Mesenchymal stem cell (in vitro differentiated cells and primary cell): ENCODE data around the gene SFXN4.

Source experiments
- DNase-seq: peaks from one replicate; pipeline ENCODE4 v3.0.0-alpha.2; 2013
- H2AFZ ChIP-seq: one replicate; pipeline ENCODE4 v1.6.1; 2013; ENCODE audit warnings: low read depth, mild to moderate bottlenecking, control low read depth, inconsistent platforms, low read length, moderate library complexity
- H2AK5ac ChIP-seq: 2 replicates; pipeline ENCODE4 v1.6.1; 2013; ENCODE audit warnings: low read length, moderate library complexity, mild to moderate bottlenecking, inconsistent platforms; ENCODE audit not compliant: severe bottlenecking
- H2BK120ac ChIP-seq: one replicate; pipeline ENCODE4 v1.6.1; 2013; ENCODE audit warnings: low read depth, mild to moderate bottlenecking, inconsistent platforms, low read length, moderate library complexity
- H2BK12ac ChIP-seq, 2 experiments: one replicate each; pipeline ENCODE4 v1.6.1; 2013; ENCODE audit warnings: inconsistent platforms in 2 of 2, low read length in 2 of 2, mild to moderate bottlenecking in 2 of 2, moderate library complexity in 2 of 2, control low read depth in 1 of 2
- H2BK15ac ChIP-seq: one replicate; pipeline ENCODE4 v1.6.1; 2013; ENCODE audit warnings: mild to moderate bottlenecking, low read depth, inconsistent platforms; ENCODE audit not compliant: poor library complexity, severe bottlenecking
- H2BK5ac ChIP-seq: 2 replicates; pipeline ENCODE4 v1.6.1; 2013; ENCODE audit warnings: low read depth, mild to moderate bottlenecking, low read length, control low read depth, inconsistent platforms; ENCODE audit not compliant: poor library complexity, severe bottlenecking
- H3K14ac ChIP-seq, 2 experiments: one replicate each; pipeline ENCODE4 v1.6.1; 2013; ENCODE audit warnings: inconsistent platforms in 2 of 2, low read length in 2 of 2, control low read depth in 1 of 2, mild to moderate bottlenecking in 1 of 2, moderate library complexity in 1 of 2
- H3K18ac ChIP-seq, 2 experiments: one replicate each; pipeline ENCODE4 v1.6.1; 2013; ENCODE audit warnings: inconsistent platforms in 2 of 2, low read length in 2 of 2, control low read depth in 1 of 2, low read depth in 1 of 2, mild to moderate bottlenecking in 1 of 2
- H3K23ac ChIP-seq, 2 experiments: one replicate each; pipeline ENCODE4 v1.6.1; 2013; ENCODE audit warnings: inconsistent platforms in 2 of 2, low read length in 2 of 2, mild to moderate bottlenecking in 2 of 2, moderate library complexity in 2 of 2, control low read depth in 1 of 2
- H3K27ac ChIP-seq: 2 replicates; pipeline ENCODE4 v1.5.1; 2013; ENCODE audit warnings: mild to moderate bottlenecking, moderate library complexity, low read length, control low read depth, inconsistent platforms; ENCODE audit not compliant: poor library complexity, severe bottlenecking
- H3K27me3 ChIP-seq, 2 experiments: 2 replicates each; pipeline versions ENCODE4 v1.6.1 to v1.7.0; 2013; ENCODE audit warnings: low read length in 2 of 2, mild to moderate bottlenecking in 2 of 2, moderate library complexity in 2 of 2, control low read depth in 1 of 2, inconsistent platforms in 1 of 2; ENCODE audit not compliant: control insufficient read depth in 1 of 2, insufficient read depth in 1 of 2
- H3K36me3 ChIP-seq, 2 experiments: 2 replicates each; pipeline versions ENCODE4 v1.6.1 to v1.7.0; 2013; ENCODE audit warnings: low read length in 2 of 2, control low read depth in 1 of 2, inconsistent platforms in 1 of 2, low read depth in 1 of 2, mild to moderate bottlenecking in 1 of 2; ENCODE audit not compliant: insufficient read depth in 2 of 2, control insufficient read depth in 1 of 2
- H3K4ac ChIP-seq, 2 experiments: one replicate each; pipeline ENCODE4 v1.6.1; 2013; ENCODE audit warnings: inconsistent platforms in 2 of 2, low read length in 2 of 2, mild to moderate bottlenecking in 2 of 2, moderate library complexity in 2 of 2, control low read depth in 1 of 2, low read depth in 1 of 2
- H3K4me1 ChIP-seq: 2 replicates; pipeline ENCODE4 v1.6.1; 2013; ENCODE audit warnings: low read depth, low read length, control low read depth; ENCODE audit not compliant: control insufficient read depth, insufficient read depth
- H3K4me2 ChIP-seq: 2 replicates; pipeline ENCODE4 v1.6.1; 2013; ENCODE audit warnings: low read length, mild to moderate bottlenecking, inconsistent platforms; ENCODE audit not compliant: poor library complexity, severe bottlenecking
- H3K4me3 ChIP-seq, 2 experiments: 2 replicates each; pipeline versions ENCODE4 v1.5.1 to v1.7.0; 2013; ENCODE audit warnings: low read length in 2 of 2, mild to moderate bottlenecking in 2 of 2, control low read depth in 1 of 2, low read depth in 1 of 2; ENCODE audit not compliant: insufficient read depth in 1 of 2
- H3K79me1 ChIP-seq: replicated peaks from 2 replicates; pipeline ENCODE4 v1.6.1; 2013; ENCODE audit warnings: mild to moderate bottlenecking, control low read depth, low read length, inconsistent platforms; ENCODE audit not compliant: poor library complexity, severe bottlenecking
- H3K9ac ChIP-seq: 2 replicates; pipeline ENCODE4 v1.7.0; 2013; ENCODE audit warnings: mild to moderate bottlenecking, low read length, moderate library complexity
- H3K9me3 ChIP-seq: 2 replicates; pipeline ENCODE4 v1.7.0; 2013; ENCODE audit warnings: mild to moderate bottlenecking, low read length; ENCODE audit not compliant: control insufficient read depth
- H4K8ac ChIP-seq: one replicate; pipeline ENCODE4 v1.6.1; 2013; ENCODE audit warnings: inconsistent platforms, mild to moderate bottlenecking, low read length, moderate library complexity
- H4K91ac ChIP-seq: one replicate; pipeline ENCODE4 v1.6.1; 2013; ENCODE audit warnings: mild to moderate bottlenecking, low read length, inconsistent platforms
- WGBS: methylation state at CpG from one replicate; pipeline ENCODE4 v1.1.7; 2013; ENCODE audit warnings: mixed read lengths; 5-methylcytosine and 5-hydroxymethylcytosine counted together

The SFXN4 gene

DNA sequence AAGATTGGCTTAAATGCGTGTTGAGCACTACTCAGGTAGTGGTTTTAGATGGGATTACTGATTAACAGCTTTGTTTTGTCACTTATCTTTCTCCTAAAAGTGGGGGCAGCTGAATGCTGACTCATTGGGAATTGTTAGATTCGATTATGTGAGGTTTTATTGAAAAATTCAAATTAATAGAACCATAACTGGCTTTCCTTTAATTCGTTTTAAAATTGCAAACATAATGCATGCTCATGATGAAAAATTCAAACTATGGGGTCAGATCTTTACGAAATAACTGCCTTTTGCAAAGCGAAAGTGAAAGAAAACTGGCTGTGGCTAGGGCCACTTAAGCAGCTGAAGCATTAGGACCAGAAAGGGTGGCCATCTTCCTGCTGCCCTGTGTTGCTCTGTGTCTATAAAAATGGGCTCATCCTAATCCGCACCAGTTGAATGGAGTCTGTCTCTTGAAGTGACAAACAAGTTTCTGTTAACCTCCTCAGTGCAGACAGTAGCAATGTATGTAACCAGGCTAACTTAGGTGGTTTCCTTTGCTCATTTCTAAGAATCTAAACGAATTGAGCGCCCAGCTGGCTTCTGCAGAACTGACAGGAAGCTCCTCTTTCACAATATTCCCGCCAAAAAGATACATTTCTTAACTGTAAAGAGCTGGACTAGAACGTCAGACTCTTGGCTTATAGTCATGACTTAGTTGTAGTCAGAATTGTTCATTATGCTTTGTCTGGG lies 33.8 kb downstream of the SFXN4 start:
- H3K27me3 ChIP-seq = no peaks in the 10 kb centered on the region
- H3K4me2 ChIP-seq = peak overlapping the region; percentile 33
- H3K9me3 ChIP-seq = no peaks in the 10 kb centered on the region
- H3K18ac ChIP-seq = no peak overlapping the region
- no peak overlapping the region for H2BK120ac ChIP-seq
- H2BK5ac ChIP-seq = peak overlapping the region; percentile 46
- no peak overlapping the region for H2BK15ac ChIP-seq
- H2AK5ac ChIP-seq = no peak overlapping the region
- no peak overlapping the region for H2BK12ac ChIP-seq
- H3K9ac ChIP-seq = peak overlapping the region; percentile 31
- peak overlapping the region in 1 of 2 experiments; percentile 29 for H3K4me3 ChIP-seq
- WGBS = 84% methylated on average over 9 of the region's 10 CpGs
- peaks cover 5% of the 10 kb centered on the region for H3K4me1 ChIP-seq
- no peak overlapping the region for H3K23ac ChIP-seq
- H3K79me1 ChIP-seq = peaks cover 10% of the 10 kb centered on the region
- peaks cover 40 to 70% of the 10 kb centered on the region in 2 experiments for H3K36me3 ChIP-seq
- peak overlapping the region; percentile 63 for H4K8ac ChIP-seq
- H3K4ac ChIP-seq = no peak overlapping the region
- H3K14ac ChIP-seq = no peak overlapping the region
- H2AFZ ChIP-seq = no peak overlapping the region
- H4K91ac ChIP-seq = no peak overlapping the region
- DNase-seq = peak; percentile 72
- peak overlapping the region; percentile 15 for H3K27ac ChIP-seq

DNA sequence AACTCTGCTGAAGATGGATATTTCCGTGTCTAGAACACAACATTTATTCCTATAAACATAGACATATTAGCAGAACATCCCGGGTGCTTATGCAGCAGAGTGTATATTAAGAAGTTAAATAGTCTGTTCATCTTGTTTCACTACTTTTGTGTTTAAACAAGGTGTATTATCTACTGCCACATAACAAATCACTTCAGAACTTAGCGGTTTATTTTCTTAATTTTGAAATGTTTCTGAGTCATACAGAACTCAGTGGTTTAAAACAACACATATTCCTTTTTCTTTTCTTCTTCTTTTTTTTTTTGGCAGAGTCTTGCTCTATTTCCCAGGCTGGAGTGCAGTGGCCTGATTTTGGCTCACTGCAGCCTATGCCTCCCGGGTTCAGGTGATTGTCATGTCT lies 35.8 kb downstream of the SFXN4 start:
- H2BK5ac ChIP-seq = no peak overlapping the region
- H2BK15ac ChIP-seq = no peak overlapping the region
- H3K4me1 ChIP-seq = peaks cover 5% of the 10 kb centered on the region
- no peak overlapping the region for H3K18ac ChIP-seq
- no peak overlapping the region for H3K14ac ChIP-seq
- peaks cover 40 to 82% of the 10 kb centered on the region in 2 experiments for H3K36me3 ChIP-seq
- 97% methylated on average over 2 of the region's 4 CpGs for WGBS
- DNase-seq = no peak
- peaks cover 11% of the 10 kb centered on the region for H3K79me1 ChIP-seq
- H2AK5ac ChIP-seq = no peak overlapping the region
- no peak overlapping the region for H2BK120ac ChIP-seq
- H3K4me2 ChIP-seq = no peak overlapping the region
- H4K8ac ChIP-seq = no peak overlapping the region
- no peak overlapping the region for H4K91ac ChIP-seq
- H3K4ac ChIP-seq = no peak overlapping the region
- H3K27me3 ChIP-seq = no peaks in the 10 kb centered on the region
- H3K27ac ChIP-seq = no peak overlapping the region
- no peak overlapping the region for H3K9ac ChIP-seq
- H2AFZ ChIP-seq = no peak overlapping the region
- no peak overlapping the region for H3K4me3 ChIP-seq
- no peak overlapping the region for H2BK12ac ChIP-seq
- H3K23ac ChIP-seq = no peak overlapping the region
- H3K9me3 ChIP-seq = no peaks in the 10 kb centered on the region

DNA sequence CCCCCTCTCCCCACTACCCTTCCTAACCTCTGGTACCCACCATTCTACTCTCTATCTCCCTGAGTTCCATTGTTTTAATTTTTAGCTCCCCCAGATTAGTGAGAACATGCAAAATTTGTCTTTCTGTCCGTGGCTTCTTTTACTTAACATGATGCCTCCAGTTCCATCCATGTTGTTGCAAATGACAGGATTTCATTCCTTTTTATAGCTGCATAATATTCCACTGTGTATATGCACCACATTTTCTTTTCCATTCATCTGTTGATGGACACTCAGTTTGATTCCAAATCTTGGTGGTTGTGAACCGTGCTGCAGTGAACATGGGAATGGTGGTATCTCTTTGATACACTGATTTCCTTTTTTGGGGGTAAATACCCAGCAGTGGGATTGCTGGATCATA lies 39.6 kb downstream of the SFXN4 start:
- no peak overlapping the region for H3K4me3 ChIP-seq
- H3K4me2 ChIP-seq = no peak overlapping the region
- no peak overlapping the region for H4K8ac ChIP-seq
- no peak overlapping the region for H2BK120ac ChIP-seq
- H3K14ac ChIP-seq = no peak overlapping the region
- H3K23ac ChIP-seq = no peak overlapping the region
- H2AK5ac ChIP-seq = no peak overlapping the region
- no peak overlapping the region for H2BK12ac ChIP-seq
- peaks cover 7% of the 10 kb centered on the region for H3K79me1 ChIP-seq
- H2BK15ac ChIP-seq = no peak overlapping the region
- no peak overlapping the region for H4K91ac ChIP-seq
- H2BK5ac ChIP-seq = no peak overlapping the region
- H3K27me3 ChIP-seq = no peaks in the 10 kb centered on the region
- H2AFZ ChIP-seq = no peak overlapping the region
- no peak overlapping the region for H3K4ac ChIP-seq
- H3K36me3 ChIP-seq = peaks cover 40 to 85% of the 10 kb centered on the region in 2 experiments
- no peak overlapping the region for H3K27ac ChIP-seq
- DNase-seq = no peak
- 100% methylated on average over 2 of the region's 2 CpGs for WGBS
- no peak overlapping the region for H3K18ac ChIP-seq
- H3K4me1 ChIP-seq = peaks cover 3% of the 10 kb centered on the region
- no peak overlapping the region for H3K9ac ChIP-seq
- H3K9me3 ChIP-seq = no peaks in the 10 kb centered on the region

DNA sequence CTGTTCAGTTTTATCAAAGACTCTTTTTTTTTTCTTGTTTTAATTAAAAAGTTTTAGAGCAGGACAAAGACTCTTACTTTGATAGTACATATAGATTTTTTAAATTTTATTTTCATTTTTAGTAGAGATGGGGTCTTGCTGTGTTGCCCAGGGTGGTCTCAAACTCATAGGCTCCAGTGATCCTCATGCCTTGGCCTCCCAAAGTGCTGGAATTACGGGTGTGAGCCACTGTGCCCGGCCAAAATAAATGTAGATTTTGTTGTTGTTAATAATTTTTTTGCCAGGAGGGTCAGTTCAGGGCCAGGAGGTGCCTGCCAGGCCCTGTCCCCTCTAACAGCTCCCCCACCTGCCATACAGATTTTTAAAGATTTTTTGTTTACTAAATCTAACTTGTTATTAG lies 44.6 kb downstream of the SFXN4 start:
- Histone ChIP-seq H2BK15ac (no peak overlapping the region), H3K18ac (no peak overlapping the region), H4K91ac (no peak overlapping the region), H2BK12ac (no peak overlapping the region), H3K14ac (no peak overlapping the region), H4K8ac (no peak overlapping the region), H3K4me1 (no peaks in the 10 kb centered on the region), H3K23ac (no peak overlapping the region), H3K4me3 (no peak overlapping the region), H3K4ac (no peak overlapping the region), H3K36me3 (peaks cover 45 to 86% of the 10 kb centered on the region in 2 experiments), H2AFZ (no peak overlapping the region), H3K79me1 (peaks cover 10% of the 10 kb centered on the region), H2BK5ac (no peak overlapping the region), H2AK5ac (no peak overlapping the region), H3K27me3 (no peaks in the 10 kb centered on the region), H3K9ac (no peak overlapping the region), H2BK120ac (no peak overlapping the region), H3K27ac (no peak overlapping the region), H3K9me3 (no peaks in the 10 kb centered on the region), H3K4me2 (no peak overlapping the region)
- WGBS = 100% methylated on average over 1 of the region's 2 CpGs
- DNase-seq = no peak
